Chondrocyte (in vitro differentiated cells): ENCODE data around the gene PTPN22. TPM values are rescaled to one million over a fixed set of nuclear protein-coding genes. Genes with fewer than 3 reads are reported as not detected.
A peak's percentile ranks its signal among the peaks of the same experiment; 100 is the strongest.

Source experiments
- DNase-seq: peaks from one replicate; pipeline ENCODE4 v3.0.0; 2021; ENCODE audit warnings: mixed read lengths, low spot score
- H3K27ac Mint-ChIP-seq: one replicate; pipeline ENCODE4 v1.8.0; 2021; ENCODE audit warnings: mild to moderate bottlenecking, moderate library complexity, mixed read lengths; ENCODE audit not compliant: unreplicated experiment
- H3K27me3 Mint-ChIP-seq: 2 replicates; pipeline ENCODE4 v1.8.0; 2021; ENCODE audit warnings: low read depth, mixed read lengths
- H3K36me3 Mint-ChIP-seq: 2 replicates; pipeline ENCODE4 v1.8.0; 2021; ENCODE audit warnings: low read depth, mixed read lengths
- H3K4me1 Mint-ChIP-seq: 2 replicates; pipeline ENCODE4 v1.8.0; 2021; ENCODE audit warnings: low read depth, mild to moderate bottlenecking, mixed read lengths
- H3K4me3 Mint-ChIP-seq: one replicate; pipeline ENCODE4 v1.8.0; 2021; ENCODE audit warnings: mild to moderate bottlenecking, moderate library complexity, mixed read lengths; ENCODE audit not compliant: unreplicated experiment
- H3K9me3 Mint-ChIP-seq: 2 replicates; pipeline ENCODE4 v1.8.0; 2021; ENCODE audit warnings: low read depth, mixed read lengths
- CTCF ChIP-seq: fragments of 200-600 bp; sonication (generic); IDR thresholded peaks from 2 replicates; pipeline ENCODE4 v1.5.0; 2021; ENCODE audit warnings: antibody characterized with exemption, mild to moderate bottlenecking, moderate library complexity
- total RNA-seq: library from RNA; stranded (reverse); gene quantifications from 3 replicates; pipeline ENCODE4 v1.2.1, GENCODE V29; 2021

PTPN22 gene
- total RNA-seq, 1 donor from 2014 or later, result not detected

GRCh38 chr1:113811888-113812660, 59.4 kb downstream of the PTPN22 start, which contains the start of gene RSBN1:
TSS of gene RSBN1 (minus strand) at chr1:113812476. CDS start at chr1:113812412, 64 bp downstream.
- H3K27ac Mint-ChIP-seq, result peak within 1 kb of the TSS; percentile 96
- H3K4me3 Mint-ChIP-seq, result peak within 1 kb of the TSS; percentile 93
- H3K9me3 Mint-ChIP-seq, result no peaks in the 10 kb centered on the region
- no peak for TF ChIP-seq CTCF
- DNase-seq, result peak; percentile 99
- H3K36me3 Mint-ChIP-seq, result no peaks in the 10 kb centered on the region
- H3K4me1 Mint-ChIP-seq, result peaks cover 31% of the 10 kb centered on the region
- no peaks in the 10 kb centered on the region for H3K27me3 Mint-ChIP-seq

- peak overlapping the region; percentile 93 for H3K4me3 Mint-ChIP-seq
- H3K27me3 Mint-ChIP-seq, result no peaks in the 10 kb centered on the region
- no peaks in the 10 kb centered on the region for H3K9me3 Mint-ChIP-seq
- peaks cover 31% of the 10 kb centered on the region for H3K4me1 Mint-ChIP-seq
- peak overlapping the region; percentile 96 for H3K27ac Mint-ChIP-seq
- no peaks in the 10 kb centered on the region for H3K36me3 Mint-ChIP-seq
- TF ChIP-seq CTCF, result no peak
- DNase-seq, result no peak
Observed at GRCh38 chr1:113811156-113811887, 60.2 kb downstream of the PTPN22 start.

- Mint-ChIP-seq H3K27me3 (no peaks in the 10 kb centered on the region), H3K36me3 (no peaks in the 10 kb centered on the region), H3K27ac (peak overlapping the region; percentile 88), H3K4me3 (peak overlapping the region; percentile 93), H3K9me3 (no peaks in the 10 kb centered on the region), H3K4me1 (peaks cover 39% of the 10 kb centered on the region)
- TF ChIP-seq CTCF, result no peak
- DNase-seq, result no peak
Observed at GRCh38 chr1:113809670-113810602, 61.6 kb downstream of the PTPN22 start.

GRCh38 chr1:113808450-113809195, 62.9 kb downstream of the PTPN22 start:
- peaks cover 49% of the 10 kb centered on the region for H3K4me1 Mint-ChIP-seq
- no peak for TF ChIP-seq CTCF
- H3K4me3 Mint-ChIP-seq, result no peak overlapping the region
- DNase-seq, result no peak
- H3K9me3 Mint-ChIP-seq, result no peaks in the 10 kb centered on the region
- no peaks in the 10 kb centered on the region for H3K36me3 Mint-ChIP-seq
- H3K27me3 Mint-ChIP-seq, result no peaks in the 10 kb centered on the region
- peak overlapping the region; percentile 41 for H3K27ac Mint-ChIP-seq
